Fibroblast of skin of back (primary cell): Measurements from ENCODE around the gene TRIM46.
A peak's percentile ranks its signal among the peaks of the same experiment; 100 is the strongest.
"Not testable (repeated sequence)": the region's sequence is repeated elsewhere in the genome, so short reads cannot be mapped to it uniquely, and the experiment has no call there.

Source experiments
- DNase-seq: peaks from one replicate; pipeline ENCODE4 v3.0.0-alpha.2; 2013

Gene TRIM46

DNA sequence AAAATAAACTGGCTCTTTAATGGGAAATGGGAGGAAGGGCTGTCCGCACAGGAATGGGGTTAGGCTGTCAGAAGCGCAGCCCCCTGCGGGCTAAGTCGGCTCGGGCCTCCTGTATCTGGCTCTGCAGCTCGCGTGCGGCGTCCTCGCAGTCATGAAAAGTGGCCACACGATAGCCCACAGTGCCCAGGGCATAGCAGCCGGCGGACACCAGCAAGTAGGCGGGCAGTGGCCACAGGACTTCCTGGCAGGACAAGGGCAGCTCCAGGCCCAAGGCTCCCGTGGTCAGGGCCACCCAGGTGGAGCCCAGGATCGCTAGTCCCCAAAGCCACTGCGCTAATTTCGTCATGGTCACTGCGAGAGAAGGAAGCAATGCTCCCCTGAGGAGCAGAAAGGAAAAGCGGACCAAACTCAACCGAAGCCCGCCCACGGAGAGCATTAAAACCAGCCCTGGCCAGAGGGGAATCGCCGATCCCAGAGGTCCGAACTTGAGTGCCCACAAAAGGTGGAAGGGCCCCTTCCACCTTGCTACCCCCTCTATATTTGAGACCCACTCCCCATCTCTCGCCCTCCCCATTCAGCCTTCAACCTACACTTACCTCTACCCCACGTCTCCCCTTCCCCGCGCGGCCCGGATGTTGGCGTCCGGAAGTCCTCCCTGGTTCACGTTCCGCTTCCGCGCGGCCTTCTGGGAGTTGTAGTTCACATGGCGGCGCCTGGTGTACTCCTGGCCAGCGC lies 33.6 kb upstream of the TRIM46 start, which contains the start of gene DPM3:
Gene DPM3, minus strand, starts transcription at position 637 of the 735 bp plus-strand sequence. Its CDS starts 291 bp downstream, at position 346.
- peak; percentile 84 for DNase-seq

- DNase-seq: no peak
Observed at GRCh38 chr1:155140630-155140953, 33.1 kb upstream of the TRIM46 start.

DNA sequence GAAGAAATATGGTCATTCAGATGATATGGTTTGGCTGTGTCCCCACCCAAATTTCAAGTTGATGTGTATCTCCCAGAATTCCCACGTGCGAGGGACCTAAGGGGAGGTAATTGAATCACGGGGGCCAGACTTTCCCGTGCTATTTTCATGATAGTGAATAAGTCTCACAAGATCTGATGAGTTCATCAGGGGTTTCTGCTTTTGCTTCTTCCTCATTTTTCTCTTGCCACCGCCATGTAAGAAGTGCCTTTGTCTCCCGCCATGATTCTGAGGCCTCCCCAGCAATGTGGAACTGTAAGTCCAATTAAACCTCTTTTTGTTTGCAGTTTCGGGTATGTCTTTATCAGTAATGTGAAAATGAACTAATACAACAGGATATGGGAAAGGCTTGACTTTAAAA lies 31.9 kb upstream of the TRIM46 start:
- DNase-seq: no peak

- DNase-seq: no peak
Observed at GRCh38 chr1:155145491-155145890, 28.2 kb upstream of the TRIM46 start.

DNA sequence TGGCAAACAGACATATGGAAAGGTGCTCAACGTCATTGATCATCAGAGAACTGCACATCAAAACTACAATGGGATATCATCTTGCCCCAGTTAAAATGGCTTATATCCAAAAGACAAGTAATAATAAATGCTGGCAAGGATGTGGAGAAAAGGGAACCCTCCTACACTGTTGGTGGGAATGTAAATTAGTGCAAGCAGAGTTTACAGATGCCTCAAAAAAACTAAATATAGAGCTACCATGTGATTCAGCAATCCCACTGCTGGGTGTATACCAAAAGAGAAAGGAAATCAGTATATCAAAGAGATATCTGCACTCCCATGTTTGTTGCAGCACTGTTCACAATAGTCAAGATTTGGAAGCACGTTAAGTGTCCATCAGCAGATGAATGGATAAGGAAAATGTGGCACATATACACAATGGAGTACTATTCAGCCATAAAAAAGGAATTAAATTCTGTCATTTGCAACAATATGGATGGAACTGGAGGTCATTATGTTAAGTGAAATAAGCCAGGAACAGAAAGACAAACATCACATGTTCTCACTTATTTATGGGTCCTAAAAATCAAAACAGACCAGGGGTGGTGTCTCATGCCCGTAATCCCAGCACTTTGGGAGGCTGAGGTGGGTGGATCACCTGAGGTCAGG lies 17.5 kb upstream of the TRIM46 start:
- DNase-seq: not testable (repeated sequence)

- DNase-seq: no peak
Observed at GRCh38 chr1:155158991-155159390, 14.7 kb upstream of the TRIM46 start.

- no peak for DNase-seq
Observed at GRCh38 chr1:155160128-155160527, 13.5 kb upstream of the TRIM46 start.

DNA sequence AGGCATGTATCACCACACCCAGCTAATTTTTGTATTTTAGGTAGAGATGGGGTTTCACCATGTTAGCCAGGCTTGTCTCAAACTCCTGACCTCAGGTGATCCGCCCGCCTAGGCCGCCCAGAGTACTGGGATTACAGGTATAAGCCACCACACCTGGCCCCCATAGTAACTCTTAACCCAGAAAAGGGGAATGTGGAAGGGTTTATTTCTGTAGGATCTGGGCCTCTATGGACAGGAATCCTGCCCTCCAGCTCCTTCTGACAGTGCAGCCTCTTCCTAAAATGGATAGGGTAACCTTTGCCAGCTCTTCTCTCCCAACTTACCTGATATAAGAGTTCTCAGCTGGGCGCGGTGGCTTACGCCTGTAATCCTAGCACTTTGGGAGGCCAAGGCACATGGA lies 11.0 kb upstream of the TRIM46 start:
- not testable (repeated sequence) for DNase-seq

DNA sequence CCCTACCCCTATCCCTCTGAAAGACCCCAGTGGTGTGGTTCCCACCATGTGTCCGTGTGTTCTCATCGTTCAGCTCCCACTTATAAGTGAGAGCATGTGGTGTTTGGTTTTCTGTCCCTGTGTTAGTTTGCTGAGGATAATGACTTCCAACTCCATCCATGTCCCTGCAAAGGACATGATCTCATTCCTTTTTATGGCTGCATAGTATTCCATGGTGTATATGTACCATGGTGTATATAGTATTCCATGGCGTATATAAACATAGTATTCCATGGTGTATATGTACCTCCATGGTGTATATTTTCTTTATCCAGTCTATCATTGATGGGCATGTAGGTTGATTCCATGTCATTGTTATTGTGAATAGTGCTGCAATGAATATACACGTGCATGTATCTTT lies 9.9 kb upstream of the TRIM46 start:
- not testable (repeated sequence) for DNase-seq

DNA sequence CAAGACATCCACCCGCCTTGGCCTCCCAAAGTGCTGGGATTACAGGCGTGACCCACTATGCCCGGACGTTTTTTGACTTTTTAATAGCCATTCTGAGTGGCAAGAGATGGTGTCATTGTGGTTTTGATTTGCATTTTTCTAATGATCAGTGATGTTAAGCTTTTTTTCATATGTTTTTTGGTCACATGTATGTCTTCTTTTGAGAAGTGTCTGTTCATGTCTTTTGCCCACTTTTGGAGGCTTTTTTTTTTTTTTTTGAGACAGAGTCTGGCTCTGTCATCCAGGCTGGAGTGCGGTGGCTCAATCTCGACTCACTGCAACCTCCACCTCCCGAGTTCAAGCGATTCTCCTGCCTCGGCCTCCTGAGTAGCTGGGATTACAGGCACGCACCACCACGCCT lies 9.0 kb upstream of the TRIM46 start:
- not testable (repeated sequence) for DNase-seq

DNA sequence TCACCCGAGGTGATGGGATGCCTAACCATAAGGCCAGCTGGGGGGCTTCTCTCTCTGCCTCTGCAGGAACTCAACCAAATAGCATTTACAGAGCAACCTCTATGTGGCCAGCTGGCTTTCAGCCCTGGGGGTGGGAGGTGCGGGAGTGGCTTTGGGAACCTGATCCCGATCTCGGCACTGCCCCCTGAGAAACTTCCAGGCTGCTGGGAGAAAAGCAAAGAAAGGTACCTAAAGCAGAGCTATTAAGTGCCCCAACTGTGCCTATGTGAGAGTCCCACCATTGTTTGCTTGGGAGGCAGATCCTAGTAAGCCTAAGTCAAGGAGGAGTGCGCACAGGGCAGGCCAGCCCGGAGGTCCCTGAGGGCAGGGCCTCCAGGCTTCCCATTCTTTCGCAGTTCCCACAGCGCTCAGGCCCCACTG lies 7.6 kb upstream of the TRIM46 start:
- DNase-seq: no peak

GRCh38 chr1:155166471-155167165 lies 7.0 kb upstream of the TRIM46 start:
- DNase-seq: no peak

- peak; percentile 76 for DNase-seq
Observed at GRCh38 chr1:155167166-155168104, 6.2 kb upstream of the TRIM46 start.

DNA sequence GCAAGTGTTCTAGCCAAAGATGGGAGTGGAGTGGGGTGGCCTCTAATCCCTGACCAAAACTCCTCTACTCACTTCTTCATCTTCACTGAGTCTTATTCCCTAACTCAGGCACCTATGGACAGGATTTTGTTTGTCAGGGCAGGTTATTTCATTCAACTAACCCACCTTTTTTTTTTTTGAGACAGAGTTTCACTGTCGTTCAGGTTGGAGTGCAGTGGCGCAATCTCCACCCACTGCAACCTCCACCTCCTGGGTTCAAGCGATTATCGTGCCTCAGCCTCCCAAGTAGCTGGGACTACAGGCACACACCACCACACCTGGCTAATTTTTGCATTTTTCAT lies 5.6 kb upstream of the TRIM46 start:
- not testable (repeated sequence) for DNase-seq

DNA sequence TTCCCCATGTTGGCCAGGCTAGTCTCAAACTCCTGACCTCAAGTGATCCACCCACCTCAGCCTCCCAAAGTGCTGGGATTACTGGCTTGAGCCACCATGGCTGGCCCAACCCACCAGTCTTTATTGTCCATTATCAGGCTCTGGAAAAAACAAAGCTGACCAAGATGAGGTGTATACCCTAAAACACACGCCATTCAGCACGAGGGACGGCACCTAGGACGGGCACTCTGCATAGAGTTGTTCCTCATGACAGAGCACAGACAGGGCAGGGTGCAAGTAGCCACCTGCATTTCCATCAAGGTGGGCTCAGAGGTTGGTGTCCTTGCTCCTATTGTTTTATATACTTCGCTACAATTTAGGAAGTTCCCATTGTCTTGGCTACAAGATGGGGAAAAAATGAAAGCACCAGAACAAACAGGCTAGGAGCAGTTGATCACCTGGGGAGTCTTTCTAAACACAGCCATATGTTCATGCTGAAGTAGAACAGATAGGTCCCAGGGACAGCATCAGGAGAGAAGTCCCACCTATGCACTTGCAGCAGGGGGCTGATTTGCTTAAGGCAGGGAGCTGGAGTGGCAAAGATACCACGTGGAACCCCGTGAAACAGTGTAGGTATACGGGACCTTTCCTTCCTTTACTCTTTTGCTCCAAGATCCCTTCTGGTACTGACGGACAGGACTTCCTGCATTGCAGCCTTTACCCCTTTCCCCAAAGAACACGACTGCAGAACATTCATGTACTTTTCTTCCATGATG lies 5.0 kb upstream of the TRIM46 start:
- DNase-seq: no peak

- DNase-seq: no peak
Observed at GRCh38 chr1:155169541-155169940, 4.1 kb upstream of the TRIM46 start.

DNA sequence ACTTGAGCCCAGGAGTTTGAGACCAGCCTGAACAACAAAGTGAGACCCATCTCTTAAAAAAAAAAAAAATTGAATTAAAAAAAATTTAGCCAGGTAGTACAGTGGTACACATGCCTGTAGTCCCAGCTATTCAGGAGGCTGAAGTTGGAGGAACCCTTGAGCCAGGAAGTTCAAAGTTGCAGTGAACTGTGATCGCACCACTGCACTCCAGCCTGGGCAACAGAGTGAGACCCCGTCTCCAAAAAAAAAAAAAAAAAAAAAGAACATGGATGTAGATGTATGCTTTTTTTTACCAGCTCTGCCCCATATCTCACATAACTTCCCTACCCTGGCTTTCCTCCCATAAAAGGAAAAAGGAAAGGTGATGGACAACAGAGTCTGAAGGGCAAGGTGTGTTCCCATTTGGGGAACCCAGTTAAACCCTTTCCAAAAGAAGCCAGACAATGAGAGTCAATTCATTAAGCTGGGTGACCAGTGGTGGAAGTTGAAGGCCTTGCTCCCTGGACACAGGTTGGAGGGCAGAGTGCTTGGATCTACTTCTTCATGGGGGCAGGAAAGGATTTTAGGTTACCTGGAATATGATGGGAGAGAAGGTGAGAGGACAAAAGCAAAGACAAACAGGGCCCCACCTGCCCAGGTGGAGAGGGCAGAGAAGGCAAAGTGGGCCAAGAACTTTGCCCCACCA lies 3.4 kb upstream of the TRIM46 start:
- no peak for DNase-seq

- no peak for DNase-seq
Observed at GRCh38 chr1:155170806-155171205, 2.8 kb upstream of the TRIM46 start.

DNA sequence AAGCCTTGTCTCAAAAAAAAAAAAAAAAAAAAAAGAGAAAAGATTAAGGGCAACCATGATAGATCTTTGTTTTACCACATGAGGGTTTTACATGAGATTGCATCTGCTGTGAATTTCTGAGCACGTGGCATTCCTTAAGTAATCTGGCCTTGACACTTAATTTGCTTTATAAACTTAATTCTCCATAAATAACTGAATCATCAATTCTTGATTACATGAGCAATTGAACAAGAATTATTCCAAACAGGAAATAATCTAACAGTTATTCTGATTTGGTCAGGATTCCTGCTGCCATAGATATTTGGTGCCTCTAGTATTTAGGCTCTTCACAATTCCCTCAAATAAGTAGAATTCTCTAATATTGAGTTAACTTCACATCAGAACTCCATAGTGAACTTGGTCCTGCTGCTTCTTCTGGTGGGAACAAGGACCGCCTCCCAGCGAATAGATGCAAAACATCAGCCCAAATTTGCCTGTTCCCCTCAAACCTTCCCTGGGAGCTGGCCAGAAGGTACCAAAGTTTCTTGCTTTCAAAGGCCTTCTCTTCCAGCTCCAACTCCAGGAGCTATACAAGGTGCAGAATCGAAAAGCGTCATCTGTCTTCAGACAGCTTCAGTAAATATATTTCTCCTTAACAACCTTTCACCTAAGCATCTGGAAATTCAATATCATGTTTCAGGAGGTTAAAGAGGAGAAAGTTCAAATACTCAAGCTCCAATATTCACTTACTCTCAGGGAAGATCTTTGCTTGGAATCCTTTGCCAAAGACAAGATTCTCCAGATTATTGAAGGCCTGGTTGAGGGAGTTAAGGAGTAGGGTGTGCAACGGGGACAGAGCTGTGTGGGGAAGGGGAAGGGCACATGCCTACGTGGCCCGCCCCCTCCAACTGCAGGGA lies 1.6 kb upstream of the TRIM46 start:
- no peak for DNase-seq
